ENCODE results near the gene EP400.

EP400 gene

DNA sequence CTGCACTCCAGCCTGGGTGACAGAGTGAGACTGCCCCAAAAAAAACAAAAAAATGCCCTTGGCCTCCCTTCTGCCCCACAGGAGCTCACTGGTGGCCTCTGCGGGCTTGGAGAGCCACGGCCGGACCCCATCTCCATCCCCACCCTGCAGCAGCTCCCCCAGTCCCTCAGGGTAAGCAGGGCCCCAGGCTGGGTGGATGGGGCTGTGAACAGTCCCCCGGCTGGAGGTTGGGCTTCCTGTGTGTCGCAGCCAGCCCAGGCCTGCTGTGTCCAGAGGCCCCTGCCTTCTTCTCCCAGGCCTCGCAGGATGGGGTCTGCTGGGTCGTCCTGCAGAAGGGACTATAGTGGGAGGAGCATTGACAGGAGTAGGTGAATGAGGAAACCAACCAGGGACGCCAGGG, 36.1 kb upstream of the EP400 start:
- no peak for DNase-seq

DNA sequence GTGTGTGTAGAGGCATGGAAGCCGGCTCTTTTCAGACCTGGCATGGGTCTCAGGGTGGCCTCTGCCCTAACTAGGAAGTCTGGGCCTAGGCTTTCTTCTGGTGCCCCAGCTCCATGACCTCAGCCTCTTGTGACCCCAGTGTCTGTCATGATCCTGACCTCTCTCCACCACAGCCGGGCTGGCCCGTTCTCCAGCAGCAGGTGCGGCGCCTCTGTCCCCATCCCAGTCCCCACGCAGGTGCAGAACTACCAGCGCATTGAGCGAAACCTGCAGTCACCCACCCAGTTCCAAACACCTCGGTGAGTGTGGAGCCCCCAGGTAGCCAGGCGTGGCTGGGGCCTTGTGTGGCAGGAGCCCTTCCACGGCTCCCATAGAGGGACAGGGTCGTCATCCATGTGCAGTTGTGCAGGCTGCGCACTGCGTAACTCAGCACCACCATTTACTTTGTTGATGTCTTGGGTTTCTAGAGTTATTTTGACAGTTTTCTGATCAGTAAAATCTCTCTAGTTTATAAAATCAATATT, 35.5 kb upstream of the EP400 start:
- DNase-seq = no peak

DNA sequence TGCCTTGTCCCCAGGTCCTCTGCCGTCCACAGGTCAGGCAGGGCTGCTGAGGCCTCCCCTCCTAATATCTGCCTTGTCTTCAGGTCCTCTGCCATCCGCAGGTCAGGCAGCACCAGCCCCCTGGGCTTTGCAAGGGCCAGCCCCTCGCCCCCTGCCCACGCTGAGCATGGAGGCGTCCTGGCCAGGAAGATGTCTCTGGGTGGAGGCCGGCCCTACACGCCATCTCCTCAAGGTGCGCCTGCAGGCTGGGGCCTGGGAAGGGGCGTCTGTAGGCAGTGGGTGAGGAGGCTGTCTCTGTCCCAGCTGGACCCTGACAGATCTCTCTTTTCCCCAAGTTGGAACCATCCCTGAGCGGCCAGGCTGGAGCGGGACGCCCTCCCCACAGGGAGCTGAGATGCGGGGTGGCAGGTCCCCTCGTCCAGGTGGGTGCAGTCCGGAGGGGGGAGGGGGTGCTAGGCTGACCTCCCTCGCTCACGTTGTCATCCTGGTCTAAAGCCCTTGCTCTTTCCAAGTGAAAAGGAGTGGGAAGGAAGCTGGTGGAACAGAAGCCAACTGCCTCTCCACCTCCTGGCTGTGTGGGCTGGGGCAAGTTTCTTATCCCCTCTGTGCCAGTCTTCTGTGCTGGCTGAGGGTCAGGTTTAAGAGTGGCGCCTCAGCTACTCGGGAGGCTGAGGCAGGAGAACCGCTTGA, 34.6 kb upstream of the EP400 start:
- no peak for DNase-seq

DNA sequence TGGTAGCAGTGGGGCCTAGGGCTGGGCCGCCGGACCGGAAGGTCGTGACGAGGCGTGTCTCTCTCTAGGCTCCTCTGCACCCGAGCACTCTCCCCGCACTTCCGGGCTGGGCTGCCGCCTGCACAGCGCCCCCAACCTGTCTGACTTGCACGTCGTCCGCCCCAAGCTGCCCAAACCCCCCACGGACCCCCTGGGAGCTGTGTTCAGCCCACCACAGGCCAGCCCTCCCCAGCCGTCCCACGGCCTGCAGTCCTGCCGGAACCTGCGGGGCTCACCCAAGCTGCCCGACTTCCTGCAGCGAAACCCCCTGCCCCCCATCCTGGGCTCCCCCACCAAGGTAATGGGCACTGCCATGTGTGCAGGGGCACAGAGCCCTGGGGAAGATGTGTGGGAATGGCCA, 33.9 kb upstream of the EP400 start:
- no peak for DNase-seq

DNA sequence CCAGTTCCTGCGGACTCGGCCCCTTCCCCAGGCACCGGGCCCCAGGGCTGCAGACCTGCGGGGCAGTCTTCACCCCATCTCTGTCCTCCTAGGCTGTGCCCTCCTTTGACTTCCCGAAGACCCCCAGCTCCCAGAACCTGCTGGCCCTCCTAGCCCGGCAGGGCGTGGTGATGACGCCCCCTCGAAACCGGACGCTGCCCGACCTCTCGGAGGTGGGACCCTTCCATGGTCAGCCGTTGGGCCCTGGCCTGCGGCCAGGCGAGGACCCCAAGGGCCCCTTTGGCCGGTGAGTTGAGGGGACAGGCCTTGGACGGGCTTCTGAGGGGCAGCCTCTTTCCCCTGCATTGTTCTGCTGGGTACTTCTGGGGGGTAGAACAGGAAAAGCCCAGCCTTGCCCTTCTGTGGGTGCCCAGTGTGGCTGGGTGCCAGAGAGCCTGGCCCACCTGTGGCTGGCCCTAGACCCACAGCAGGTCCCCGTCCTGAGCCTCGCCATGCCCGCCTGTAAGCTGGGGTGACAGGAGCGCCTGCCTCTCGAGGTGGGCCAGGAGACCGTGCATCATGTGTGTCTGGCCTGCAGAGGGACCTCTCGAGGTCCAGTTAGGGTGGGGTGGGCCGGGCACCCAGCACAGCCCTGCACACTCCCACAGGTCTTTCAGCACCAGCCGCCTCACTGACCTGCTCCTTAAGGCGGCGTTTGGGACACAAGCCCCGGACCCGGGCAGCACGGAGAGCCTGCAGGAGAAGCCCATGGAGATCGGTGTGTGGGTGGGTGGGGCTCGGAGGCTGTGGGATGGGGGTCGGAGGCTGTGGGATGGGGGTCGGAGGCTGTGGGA, 33.2 kb upstream of the EP400 start:
- no peak for DNase-seq

DNA sequence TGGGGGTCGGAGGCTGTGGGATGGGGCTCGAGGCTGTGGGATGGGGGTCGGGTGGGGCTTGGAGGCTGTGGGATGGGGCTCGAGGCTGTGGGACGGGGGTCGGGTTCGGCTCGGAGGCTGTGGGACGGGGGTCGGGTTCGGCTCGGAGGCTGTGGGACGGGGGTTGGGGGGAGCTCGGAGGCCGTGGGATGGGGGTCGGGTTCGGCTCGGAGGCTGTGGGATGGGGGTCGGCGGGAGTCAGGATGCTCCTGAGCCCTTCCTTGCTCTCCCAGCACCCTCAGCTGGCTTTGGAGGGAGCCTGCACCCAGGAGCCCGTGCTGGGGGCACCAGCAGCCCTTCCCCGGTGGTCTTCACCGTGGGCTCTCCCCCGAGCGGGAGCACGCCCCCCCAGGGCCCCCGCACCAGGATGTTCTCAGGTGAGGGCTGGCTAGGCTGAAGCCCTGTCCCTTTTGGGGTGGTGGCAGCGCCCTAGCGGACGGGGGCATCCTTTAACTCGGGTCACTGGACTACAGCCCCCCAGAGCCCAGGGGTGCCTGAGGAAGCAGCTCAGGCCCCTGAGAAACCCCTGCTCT, 32.5 kb upstream of the EP400 start:
- DNase-seq = no peak

DNA sequence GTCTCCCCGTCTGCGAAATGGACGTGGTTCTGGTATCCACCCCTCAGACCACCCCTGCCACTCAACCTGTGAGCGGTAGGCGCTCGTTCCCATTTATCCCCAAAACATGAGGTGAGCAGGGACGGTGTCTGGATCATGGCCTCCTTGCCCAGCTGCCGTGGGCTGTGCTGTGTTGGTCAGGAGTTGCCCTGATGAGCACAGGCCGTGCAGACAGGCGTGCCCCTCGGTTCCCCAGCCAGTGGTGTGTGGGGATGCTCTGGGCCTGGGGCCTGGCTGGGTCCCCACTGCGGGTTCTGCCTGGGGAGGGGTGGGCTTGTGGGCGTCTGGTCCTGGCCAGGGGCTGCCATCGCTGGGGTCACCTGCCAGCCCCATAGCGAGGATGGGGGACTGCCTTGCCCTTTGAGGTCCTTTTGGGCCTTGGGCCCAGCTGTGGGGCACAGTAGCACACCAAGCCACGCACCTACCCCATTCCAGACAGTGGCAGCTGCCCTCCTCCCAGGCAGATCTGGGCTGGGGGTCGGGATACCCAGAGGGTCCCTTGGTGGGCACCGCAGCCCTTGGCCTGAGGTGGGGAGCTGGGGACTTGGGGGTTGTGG, 31.9 kb upstream of the EP400 start:
- peak; percentile 50 for DNase-seq

DNA sequence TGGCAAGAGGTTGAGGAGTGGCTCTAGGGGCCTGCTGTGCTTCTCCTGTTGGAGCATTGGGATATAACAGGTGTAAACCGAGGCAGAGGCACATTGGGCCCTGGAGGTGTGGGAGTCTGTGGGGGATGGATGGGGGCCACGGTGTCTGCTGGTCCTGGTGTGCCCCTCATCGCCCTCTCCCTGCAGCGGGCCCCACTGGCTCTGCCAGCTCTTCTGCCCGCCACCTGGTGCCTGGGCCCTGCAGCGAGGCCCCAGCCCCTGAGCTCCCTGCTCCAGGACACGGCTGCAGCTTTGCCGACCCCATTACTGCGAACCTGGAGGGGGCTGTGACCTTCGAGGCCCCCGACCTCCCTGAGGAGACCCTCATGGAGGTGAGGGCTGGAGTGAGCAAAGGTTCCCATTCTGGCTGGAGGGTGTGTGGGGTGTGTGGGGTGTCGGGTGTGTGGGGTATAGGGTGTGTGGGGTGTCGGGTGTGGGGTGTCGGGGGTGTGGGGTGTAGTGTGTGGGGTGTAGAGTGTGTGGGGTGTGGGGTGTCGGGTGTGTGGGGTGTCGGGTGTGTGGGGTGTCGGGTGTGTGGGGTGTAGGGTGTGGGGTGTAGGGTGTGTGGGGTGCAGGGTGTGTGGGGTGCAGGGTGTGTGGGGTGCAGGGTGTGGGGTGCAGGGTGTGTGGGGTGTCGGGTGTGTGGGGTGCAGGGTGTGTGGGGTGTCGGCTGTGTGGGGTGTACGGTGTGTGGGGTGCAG, 31.3 kb upstream of the EP400 start:
- peak; percentile 44 for DNase-seq

DNA sequence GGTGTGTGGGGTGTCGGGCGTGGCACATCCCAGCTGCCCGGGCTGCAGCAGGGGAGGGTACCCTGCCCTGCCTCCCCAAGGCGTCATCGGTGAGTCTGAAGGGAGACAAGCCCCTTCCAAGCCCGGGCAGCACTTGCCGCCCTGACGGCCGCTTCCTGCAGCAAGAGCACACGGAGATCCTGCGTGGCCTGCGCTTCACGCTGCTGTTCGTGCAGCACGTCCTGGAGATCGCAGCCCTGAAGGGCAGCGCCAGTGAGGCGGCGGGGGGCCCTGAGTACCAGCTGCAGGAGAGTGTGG, 30.7 kb upstream of the EP400 start:
- DNase-seq = no peak

DNA sequence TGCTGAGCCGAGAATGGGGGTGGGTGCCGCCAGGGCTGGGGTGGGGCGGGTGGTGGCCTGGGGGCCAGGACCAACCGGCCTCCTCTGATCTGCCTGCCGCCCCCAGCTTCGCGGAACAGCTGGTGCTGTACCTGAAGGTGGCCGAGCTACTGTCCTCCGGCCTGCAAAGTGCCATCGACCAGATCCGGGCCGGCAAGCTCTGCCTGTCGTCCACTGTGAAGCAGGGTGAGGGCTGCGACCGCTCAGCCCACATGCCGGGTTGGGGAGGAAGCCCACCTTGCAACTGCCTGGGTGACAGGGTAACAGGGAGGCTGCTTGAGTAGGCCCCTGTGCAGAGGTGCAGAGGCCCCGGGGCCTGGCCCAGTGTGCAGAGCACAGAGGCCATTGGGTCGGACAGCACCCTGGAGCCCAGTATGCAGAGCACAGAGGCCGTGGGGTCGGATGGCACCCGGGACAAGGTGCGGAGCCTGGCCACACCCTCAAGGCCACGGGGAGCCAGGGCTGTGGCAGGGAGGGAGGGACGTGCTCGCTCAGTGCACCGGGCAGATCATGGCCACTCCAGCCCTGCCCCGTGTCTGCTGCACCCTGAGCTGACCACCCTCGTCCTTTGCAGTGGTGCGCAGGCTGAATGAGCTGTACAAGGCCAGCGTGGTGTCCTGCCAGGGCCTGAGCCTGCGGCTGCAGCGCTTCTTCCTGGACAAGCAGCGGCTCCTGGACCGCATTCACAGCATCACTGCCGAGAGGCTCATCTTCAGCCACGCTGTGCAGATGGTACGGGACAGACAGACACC, 30.2 kb upstream of the EP400 start:
- no peak for DNase-seq

DNA sequence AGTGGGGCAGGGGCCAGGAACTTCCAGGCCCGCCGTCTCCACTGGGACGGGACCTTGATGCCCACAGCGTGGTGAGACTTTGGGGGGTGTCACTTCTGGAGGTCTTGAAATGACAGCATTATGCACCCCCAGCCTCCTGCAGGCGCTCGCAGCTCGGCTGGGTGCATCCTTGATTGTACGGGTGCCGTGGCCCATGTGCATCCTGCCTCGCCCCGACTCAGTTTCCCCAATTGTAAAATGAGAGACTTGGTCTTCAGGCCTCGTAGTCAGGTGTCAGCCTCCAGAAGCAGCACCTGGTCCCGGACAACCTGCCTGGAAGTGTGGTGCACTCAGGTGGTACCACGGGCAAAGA, 29.6 kb upstream of the EP400 start:
- peak; percentile 26 for DNase-seq

DNA sequence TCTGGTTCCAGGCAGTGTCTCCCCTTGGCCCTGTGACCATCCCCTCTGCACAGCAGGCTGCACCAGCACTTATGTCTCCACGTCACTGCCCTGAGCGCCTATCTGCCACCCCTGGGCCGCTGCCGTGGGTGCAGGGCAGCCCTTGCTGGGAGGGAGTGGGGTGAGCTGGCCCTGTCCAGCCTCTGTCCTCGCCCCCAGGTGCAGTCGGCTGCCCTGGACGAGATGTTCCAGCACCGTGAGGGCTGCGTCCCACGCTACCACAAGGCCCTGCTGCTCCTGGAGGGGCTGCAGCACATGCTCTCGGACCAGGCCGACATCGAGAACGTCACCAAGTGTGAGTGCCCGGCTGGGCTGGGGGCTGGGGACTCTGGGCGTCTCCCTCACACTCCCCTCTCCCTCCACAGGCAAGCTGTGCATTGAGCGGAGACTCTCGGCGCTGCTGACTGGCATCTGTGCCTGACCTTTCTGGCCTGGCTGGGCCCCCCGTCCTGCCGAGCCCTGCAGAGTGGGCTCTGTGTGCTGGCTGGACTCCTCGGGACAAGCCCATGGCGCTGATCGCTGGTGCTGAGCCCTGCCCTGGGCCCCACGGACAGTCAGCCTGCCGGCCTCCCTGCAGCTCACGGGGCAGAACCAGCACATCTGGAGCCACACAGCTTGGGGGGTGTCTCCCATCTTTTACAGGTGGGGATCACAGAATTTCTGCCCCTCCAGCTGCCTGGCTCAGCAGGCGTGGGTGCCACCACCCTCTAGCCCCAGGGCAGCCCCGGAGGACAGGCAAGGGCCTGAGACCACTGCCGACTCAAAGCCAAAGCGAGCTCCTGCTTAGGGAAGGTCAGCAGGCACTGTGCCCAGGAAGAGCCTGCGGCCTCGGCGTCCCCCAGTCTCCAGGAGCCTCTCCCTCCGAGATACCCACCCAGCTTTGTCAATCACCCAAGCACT, 28.6 kb upstream of the EP400 start:
- DNase-seq = peak; percentile 32

DNA sequence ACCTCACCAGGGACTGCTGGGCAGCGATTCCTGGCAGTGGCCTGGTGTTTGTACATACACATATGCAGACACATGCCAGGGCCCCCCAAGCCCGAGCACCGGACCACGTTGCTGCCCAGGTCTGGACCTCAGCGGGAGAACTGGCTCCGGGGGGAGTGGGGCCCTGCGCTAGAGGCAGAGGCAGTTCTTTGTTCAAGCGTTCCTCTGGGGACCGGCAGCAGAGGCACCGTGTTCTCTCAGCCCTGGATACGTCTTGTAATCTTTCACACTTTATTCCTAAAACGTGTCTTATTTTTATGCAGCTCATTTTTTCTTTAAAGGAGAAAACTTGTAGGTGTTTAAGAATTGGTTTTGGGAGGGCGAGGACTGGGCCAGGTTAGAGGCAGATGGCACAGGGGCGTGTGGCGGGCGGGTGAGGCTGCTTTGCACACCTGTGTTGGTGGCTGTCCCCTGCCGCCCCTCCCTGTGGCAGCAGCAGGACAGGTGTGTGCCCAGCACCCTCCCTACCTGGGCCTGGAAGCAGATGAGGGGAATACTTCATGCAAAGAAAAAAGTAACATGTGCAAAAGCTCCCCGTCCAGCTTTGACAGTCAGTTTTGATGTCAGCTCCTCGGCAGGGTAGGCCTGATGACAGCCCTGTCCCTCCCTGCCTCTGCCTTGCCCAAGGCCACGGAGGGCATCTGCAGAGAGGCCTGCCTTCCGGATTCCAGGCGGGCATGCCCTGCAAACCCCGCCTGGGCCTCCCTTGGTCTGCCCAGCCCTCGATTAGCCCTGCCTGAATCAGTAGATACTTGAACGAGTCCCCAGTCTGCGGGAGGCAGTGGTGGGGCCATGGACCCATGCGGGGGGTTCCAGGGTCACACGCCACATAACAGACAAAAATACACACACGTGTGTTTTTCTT, 27.6 kb upstream of the EP400 start:
- no peak for DNase-seq

DNA sequence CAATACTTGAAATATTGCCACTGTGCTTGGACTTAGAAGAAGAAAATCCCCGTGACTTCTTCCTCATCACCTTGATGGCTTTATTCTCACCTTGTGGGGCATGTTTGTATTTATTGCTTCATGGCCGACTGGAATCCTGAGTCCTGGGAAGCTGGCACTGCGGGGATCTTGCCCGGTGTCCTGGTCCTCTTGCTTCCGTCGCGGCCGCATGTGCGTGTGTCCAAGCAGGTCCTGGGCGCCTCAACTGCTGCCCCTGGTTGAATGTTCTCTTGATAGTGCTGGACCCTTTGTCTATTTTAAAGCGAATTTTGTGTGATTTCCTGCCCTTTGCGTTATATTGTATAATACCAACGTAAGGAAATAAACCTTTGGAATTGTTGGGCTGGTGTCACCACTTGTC, 27.0 kb upstream of the EP400 start:
- DNase-seq = no peak

DNA sequence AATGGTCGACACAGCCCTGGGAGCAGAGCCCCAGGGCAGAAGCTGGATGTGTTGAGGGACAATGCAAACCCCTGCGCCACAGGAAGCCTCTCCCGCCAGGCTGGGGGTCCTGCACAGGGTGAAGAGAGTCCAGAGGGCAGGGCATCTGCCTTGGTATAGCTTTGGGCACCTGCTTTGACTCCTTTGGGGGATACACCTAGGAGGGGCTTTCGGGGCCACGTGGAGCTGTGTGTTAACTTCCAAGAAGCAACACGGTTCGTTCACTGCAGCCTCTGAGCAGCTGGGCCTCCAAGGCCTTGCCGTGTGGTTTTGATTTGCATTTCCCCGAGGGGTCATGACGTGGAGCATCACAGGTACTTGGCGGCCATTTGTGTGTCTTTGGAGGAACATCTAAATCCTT, 26.5 kb upstream of the EP400 start:
- DNase-seq = no peak

DNA sequence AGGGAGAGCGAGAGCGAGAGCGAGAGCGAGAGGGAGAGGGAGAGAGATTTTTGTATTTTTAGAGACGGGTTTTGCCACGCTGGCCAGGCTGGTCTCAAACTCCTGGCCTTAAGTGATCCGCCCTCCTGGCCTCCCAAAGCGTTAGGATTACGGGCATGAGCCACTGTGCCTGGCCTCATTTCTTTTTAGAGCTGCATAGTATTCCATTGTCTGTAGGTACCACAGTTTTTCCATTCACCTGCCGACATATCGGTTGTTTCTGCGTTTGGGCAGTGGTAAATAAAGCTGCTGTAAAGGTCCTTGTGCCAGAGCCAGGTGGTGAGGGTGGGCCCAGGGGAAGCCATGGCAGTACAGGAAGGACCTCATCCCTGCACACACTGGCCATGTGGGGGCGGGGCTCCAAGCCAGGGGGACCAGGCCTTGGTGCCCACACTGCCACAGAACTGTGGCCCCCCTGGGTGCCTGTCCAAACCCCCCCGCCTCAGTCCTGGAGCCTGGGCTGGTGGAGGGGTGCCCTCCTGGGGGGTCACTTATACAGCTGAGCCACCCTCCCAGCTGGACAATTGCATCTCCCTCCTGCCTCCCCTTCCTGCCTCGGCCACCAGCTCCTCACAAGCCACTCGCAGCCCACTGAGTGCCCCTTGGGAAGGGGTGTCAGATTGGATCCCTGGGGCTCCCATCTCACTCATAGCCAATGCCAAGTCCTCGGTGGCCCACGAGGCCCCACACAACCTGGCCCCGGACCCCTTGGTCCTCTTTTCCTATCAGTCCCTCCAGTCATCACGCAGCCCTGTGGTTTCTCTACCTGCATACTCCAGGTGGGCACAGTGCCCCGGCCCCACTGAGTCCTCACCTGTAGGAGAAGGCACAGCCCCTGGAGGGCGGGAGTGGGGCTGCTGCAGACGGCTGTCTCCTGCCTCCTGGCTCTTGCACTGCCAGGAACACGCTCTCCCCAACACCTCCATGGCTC, 22.3 kb upstream of the EP400 start:
- peak; percentile 37 for DNase-seq

DNA sequence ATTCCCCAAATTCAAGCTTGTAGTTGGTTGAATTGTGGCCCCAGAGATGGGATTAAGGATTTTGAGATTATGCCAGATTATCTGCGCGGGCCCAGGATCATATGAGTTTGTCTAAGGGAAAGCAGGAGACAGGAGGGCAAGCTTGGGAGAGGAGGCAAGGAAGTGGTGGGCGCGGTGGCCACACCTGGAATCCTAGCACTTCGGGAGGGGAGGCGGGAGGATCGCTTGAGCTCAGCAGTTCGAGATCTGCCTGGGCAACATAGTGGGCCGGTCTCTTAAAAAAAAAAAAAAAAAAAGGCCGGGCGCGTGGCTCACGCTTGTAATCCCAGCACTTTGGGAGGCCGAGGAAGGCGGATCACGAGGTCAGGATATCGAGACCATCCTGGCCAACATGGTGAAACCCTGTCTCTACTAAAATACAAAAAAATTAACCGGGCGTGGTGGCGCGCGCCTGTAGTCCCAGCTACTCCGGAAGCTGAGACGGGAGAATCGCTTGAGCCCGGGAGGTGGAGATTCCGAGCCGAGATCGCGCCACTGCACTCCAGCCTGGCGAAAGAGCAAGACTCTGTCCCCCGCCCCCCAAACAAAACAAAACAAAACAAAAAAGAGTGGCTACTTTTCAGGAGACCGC, 21.5 kb upstream of the EP400 start:
- no peak for DNase-seq

Data from 8988T (cell line).